Activated T-helper 1 cell treated with anti-CD3 and anti-CD28 coated beads, Interleukin-12 subunit alpha, Interleukin-12 subunit beta, Interleukin-2, Interleukin-4 antibody, amounts not matched to agents 30 ng/mL and 10 ng/mL and 1 ng/mL, durations not matched to agents 14 hours and 24 hours and 36 hours (primary cell): Measurements from ENCODE around the gene EML2. TPM values are rescaled to one million over a fixed set of nuclear protein-coding genes. Genes with fewer than 3 reads are reported as not detected.
"Not testable (repeated sequence)": the region's sequence is repeated elsewhere in the genome, so short reads cannot be mapped to it uniquely, and the experiment has no call there.

ENCODE experiments used
- DNase-seq: peaks from one replicate; pipeline ENCODE4 v3.0.0; 2021; ENCODE audit warnings: low spot score
- H3K27ac Mint-ChIP-seq: one replicate; pipeline ENCODE4 v1.8.0; 2021; ENCODE audit warnings: mild to moderate bottlenecking, mixed read lengths
- H3K27me3 Mint-ChIP-seq: one replicate; pipeline ENCODE4 v1.8.0; 2022; ENCODE audit warnings: mild to moderate bottlenecking, moderate library complexity, mixed read lengths; ENCODE audit not compliant: insufficient read depth
- H3K36me3 Mint-ChIP-seq: one replicate; pipeline ENCODE4 v1.8.0; 2021; ENCODE audit warnings: low read depth, mixed read lengths
- H3K4me1 Mint-ChIP-seq: one replicate; pipeline ENCODE4 v1.8.0; 2021; ENCODE audit warnings: low read depth, mixed read lengths
- H3K4me3 Mint-ChIP-seq: one replicate; pipeline ENCODE4 v1.8.0; 2021; ENCODE audit warnings: mild to moderate bottlenecking, moderate library complexity, mixed read lengths
- H3K9me3 Mint-ChIP-seq: one replicate; pipeline ENCODE4 v1.8.0; 2021; ENCODE audit warnings: mixed read lengths
- intact Hi-C: fragments of 100-400 bp; cut with micrococcal nuclease; formaldehyde crosslinking; loops from one replicate; pipeline ENCODE4 v1.15.1; 2024
- total RNA-seq: library from RNA; stranded (reverse); gene quantifications from 2 replicates; pipeline ENCODE4 v1.2.3, GENCODE V29; 2022

The EML2 gene
- total RNA-seq, 1 donor from 2014 or later = 148 TPM

GRCh38 chr19:45623984-45624383 lies 15.2 kb downstream of the EML2 start:
- Mint-ChIP-seq H3K36me3 (peaks cover 51% of the 10 kb centered on the region), H3K27ac (no peak overlapping the region), H3K4me3 (no peak overlapping the region), H3K9me3 (no peaks in the 10 kb centered on the region), H3K4me1 (peaks cover 4% of the 10 kb centered on the region), H3K27me3 (no peaks in the 10 kb centered on the region)
- intact Hi-C loops = no loop called here
- DNase-seq = no peak

- H3K4me1 Mint-ChIP-seq = peaks cover 4% of the 10 kb centered on the region
- no peak for DNase-seq
- no peaks in the 10 kb centered on the region for H3K27me3 Mint-ChIP-seq
- intact Hi-C loops = no loop called here
- H3K9me3 Mint-ChIP-seq = no peaks in the 10 kb centered on the region
- no peak overlapping the region for H3K27ac Mint-ChIP-seq
- H3K36me3 Mint-ChIP-seq = peaks cover 47% of the 10 kb centered on the region
- no peak overlapping the region for H3K4me3 Mint-ChIP-seq
These were observed 17.2 kb downstream of the EML2 start for GRCh38 chr19:45621976-45622503.

- Mint-ChIP-seq H3K4me3 (no peak overlapping the region), H3K27me3 (no peaks in the 10 kb centered on the region), H3K36me3 (peaks cover 45% of the 10 kb centered on the region), H3K9me3 (no peaks in the 10 kb centered on the region), H3K4me1 (peaks cover 4% of the 10 kb centered on the region), H3K27ac (no peak overlapping the region)
- no peak for DNase-seq
- intact Hi-C loops = no loop called here
These were observed 17.8 kb downstream of the EML2 start for GRCh38 chr19:45621389-45621788.

GRCh38 chr19:45616704-45617017 lies 22.5 kb downstream of the EML2 start:
- Mint-ChIP-seq H3K27me3 (no peaks in the 10 kb centered on the region), H3K27ac (no peak overlapping the region)
- intact Hi-C loops = no loop called here

GRCh38 chr19:45615795-45616703 lies 23.1 kb downstream of the EML2 start:
- H3K4me1 Mint-ChIP-seq = peaks cover 13% of the 10 kb centered on the region
- H3K9me3 Mint-ChIP-seq = no peaks in the 10 kb centered on the region
- H3K36me3 Mint-ChIP-seq = peaks cover 43% of the 10 kb centered on the region
- H3K4me3 Mint-ChIP-seq = no peak overlapping the region
- peak; percentile 66 for DNase-seq
- H3K27ac Mint-ChIP-seq = peak overlapping the region; percentile 52
- H3K27me3 Mint-ChIP-seq = no peaks in the 10 kb centered on the region
- intact Hi-C loops = loop anchor here (2.0 kb wide), 1 partner anchor 53 kb away; the partner anchor contains the start of gene GIPR

More at GRCh38 chr19:45616704-45617017, 22.5 kb downstream of the EML2 start:
- Mint-ChIP-seq H3K4me1 (peaks cover 13% of the 10 kb centered on the region), H3K4me3 (no peak overlapping the region), H3K9me3 (no peaks in the 10 kb centered on the region), H3K36me3 (peaks cover 46% of the 10 kb centered on the region)
- DNase-seq = no peak

GRCh38 chr19:45615056-45615455 lies 24.1 kb downstream of the EML2 start:
- H3K27ac Mint-ChIP-seq, H3K9me3 Mint-ChIP-seq, DNase-seq, H3K4me3 Mint-ChIP-seq, H3K27me3 Mint-ChIP-seq: not testable (repeated sequence)
- H3K36me3 Mint-ChIP-seq = peaks cover 43% of the 10 kb centered on the region
- intact Hi-C loops = loop anchor here (2.0 kb wide), 1 partner anchor 54 kb away; the partner anchor contains the start of gene GIPR
- peaks cover 13% of the 10 kb centered on the region for H3K4me1 Mint-ChIP-seq

- H3K9me3 Mint-ChIP-seq = peaks cover 1% of the 10 kb centered on the region
- DNase-seq = peak; percentile 21
- intact Hi-C loops = loop anchor here (1.0 to 2.0 kb wide), 3 partner anchors 29 to 55 kb away; partner anchors contain the start of genes GIPR and OPA3
- H3K27ac Mint-ChIP-seq = peak overlapping the region; percentile 96
- H3K36me3 Mint-ChIP-seq = peaks cover 44% of the 10 kb centered on the region
- H3K4me3 Mint-ChIP-seq = peak overlapping the region; percentile 74
- peaks cover 13% of the 10 kb centered on the region for H3K4me1 Mint-ChIP-seq
- H3K27me3 Mint-ChIP-seq = no peaks in the 10 kb centered on the region
These were observed 25.1 kb downstream of the EML2 start for GRCh38 chr19:45613926-45614725.

- Mint-ChIP-seq H3K27me3 (no peaks in the 10 kb centered on the region), H3K9me3 (peaks cover 6% of the 10 kb centered on the region), H3K36me3 (peaks cover 28% of the 10 kb centered on the region), H3K27ac (peak overlapping the region; percentile 52), H3K4me1 (peaks cover 16% of the 10 kb centered on the region), H3K4me3 (no peak overlapping the region)
- intact Hi-C loops = no loop called here
- no peak for DNase-seq
These were observed 30.2 kb downstream of the EML2 start for GRCh38 chr19:45608948-45609347.

- H3K36me3 Mint-ChIP-seq = peaks cover 17% of the 10 kb centered on the region
- DNase-seq = peak; percentile 19
- H3K4me3 Mint-ChIP-seq = no peak overlapping the region
- peaks cover 12% of the 10 kb centered on the region for H3K27me3 Mint-ChIP-seq
- peak overlapping the region; percentile 73 for H3K27ac Mint-ChIP-seq
- intact Hi-C loops = loop anchor here (1.0 kb wide), 2 partner anchors 36 to 74 kb away; no protein-coding TSS in a partner anchor
- H3K9me3 Mint-ChIP-seq = peaks cover 6% of the 10 kb centered on the region
- peaks cover 11% of the 10 kb centered on the region for H3K4me1 Mint-ChIP-seq
These were observed 31.8 kb downstream of the EML2 start for GRCh38 chr19:45607071-45608029.

- Mint-ChIP-seq H3K4me1 (peaks cover 27% of the 10 kb centered on the region), H3K9me3 (no peaks in the 10 kb centered on the region), H3K27ac (no peak within 1 kb of the TSS), H3K36me3 (peaks cover 5% of the 10 kb centered on the region), H3K4me3 (no peak within 1 kb of the TSS), H3K27me3 (peaks cover 62% of the 10 kb centered on the region)
- intact Hi-C loops = no loop called here
- DNase-seq = no peak
These were observed 37.4 kb downstream of the EML2 start, which contains the start of gene GPR4 for GRCh38 chr19:45601524-45602374. GPR4 (minus strand) TSS chr19:45602212; CDS start chr19:45591866, 10,346 bp downstream.

- Mint-ChIP-seq H3K4me3 (no peak overlapping the region), H3K27ac (no peak overlapping the region), H3K4me1 (peaks cover 27% of the 10 kb centered on the region), H3K27me3 (peaks cover 68% of the 10 kb centered on the region), H3K36me3 (peaks cover 5% of the 10 kb centered on the region), H3K9me3 (no peaks in the 10 kb centered on the region)
- intact Hi-C loops = no loop called here
- no peak for DNase-seq
These were observed 38.1 kb downstream of the EML2 start for GRCh38 chr19:45601115-45601514.
